NCI-H748 treated with DMSO at 0.1 percent for 48 hours (cell line): ENCODE measurements around the gene MAST3.

Source experiments
- DNase-seq: peaks from one replicate; lab custom pipeline; 2025; lab: John Stamatoyannopoulos, UW

Gene MAST3

DNA sequence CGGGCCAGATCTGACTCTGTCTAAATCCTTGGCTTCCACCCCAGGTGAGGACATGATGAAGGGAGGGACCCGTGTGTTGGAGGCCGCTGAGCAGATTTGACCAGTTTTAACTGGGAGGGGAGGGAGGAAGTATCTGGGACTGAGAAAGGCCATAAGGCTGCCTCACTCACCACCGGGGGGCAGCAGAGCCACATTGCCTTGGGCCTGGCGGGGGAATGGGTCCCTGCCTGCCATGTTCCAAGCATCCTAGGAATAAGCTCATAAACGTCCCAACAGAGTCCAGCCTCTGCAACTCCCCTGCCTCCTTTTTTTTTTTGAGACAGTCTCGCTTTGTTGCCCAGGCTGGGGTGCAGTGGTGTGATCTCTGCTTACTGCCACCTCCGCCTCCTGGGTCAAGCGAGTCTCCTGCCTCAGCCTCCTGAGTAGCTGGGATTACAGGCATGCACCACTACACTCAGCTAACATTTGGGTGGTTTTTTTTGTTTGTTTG, 15.5 kb downstream of the MAST3 start:
- DNase-seq = peak; percentile 33

DNA sequence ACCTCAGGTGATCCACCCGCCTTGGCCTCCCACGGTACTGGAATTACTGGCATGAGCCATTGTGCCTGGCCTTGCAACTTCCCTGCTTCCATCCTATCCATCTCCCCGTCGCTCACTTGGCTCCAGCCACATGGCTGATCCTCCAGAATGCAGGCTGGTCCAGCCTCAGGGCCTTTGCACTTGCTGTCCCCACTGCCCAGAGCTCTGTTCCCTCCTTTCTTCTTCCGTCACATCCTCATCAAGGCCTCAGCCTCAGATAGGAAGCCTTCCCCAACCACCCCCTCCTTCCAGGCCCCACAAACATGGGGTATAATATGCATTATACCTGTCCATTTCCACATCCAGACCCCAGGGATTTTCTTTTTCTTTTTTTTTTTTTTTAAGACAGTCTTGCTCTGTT, 16.2 kb downstream of the MAST3 start:
- no peak for DNase-seq

DNA sequence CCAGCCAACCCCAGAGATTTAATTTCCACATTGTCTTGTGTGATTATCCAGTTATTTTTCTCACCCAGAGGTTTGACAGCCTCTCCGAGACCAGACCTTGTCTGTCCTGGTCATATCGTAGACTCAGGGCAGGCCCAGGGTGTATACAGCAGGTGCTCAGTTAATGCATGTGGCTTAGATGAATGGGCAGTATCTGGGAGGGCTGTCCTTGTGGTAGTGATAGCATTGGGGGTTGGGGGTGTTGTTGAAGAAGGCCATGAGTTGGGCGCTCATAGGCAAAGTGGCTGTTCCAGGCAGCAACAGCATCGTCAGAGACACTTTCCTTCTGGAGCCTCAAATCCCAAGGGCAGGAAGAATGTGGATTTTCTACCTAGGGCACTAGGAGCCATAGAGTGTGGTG, 16.9 kb downstream of the MAST3 start:
- DNase-seq = no peak

DNA sequence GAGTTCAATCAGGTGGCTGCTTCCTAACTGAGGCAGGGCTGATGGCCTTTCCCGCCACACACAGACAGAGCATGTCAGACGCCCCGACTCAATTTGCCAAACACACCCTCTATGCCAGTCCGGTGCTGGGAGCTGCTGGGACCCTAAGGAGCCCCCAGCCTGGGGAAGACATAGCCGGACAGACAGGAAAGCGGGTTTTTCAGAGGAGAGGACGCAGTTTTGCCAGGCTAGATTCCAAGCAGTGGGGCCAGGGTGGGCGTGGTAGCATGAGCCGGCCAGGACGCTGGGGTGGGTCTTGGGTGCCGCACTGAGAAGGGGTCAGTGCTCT, 19.8 kb downstream of the MAST3 start:
- DNase-seq = no peak

DNA sequence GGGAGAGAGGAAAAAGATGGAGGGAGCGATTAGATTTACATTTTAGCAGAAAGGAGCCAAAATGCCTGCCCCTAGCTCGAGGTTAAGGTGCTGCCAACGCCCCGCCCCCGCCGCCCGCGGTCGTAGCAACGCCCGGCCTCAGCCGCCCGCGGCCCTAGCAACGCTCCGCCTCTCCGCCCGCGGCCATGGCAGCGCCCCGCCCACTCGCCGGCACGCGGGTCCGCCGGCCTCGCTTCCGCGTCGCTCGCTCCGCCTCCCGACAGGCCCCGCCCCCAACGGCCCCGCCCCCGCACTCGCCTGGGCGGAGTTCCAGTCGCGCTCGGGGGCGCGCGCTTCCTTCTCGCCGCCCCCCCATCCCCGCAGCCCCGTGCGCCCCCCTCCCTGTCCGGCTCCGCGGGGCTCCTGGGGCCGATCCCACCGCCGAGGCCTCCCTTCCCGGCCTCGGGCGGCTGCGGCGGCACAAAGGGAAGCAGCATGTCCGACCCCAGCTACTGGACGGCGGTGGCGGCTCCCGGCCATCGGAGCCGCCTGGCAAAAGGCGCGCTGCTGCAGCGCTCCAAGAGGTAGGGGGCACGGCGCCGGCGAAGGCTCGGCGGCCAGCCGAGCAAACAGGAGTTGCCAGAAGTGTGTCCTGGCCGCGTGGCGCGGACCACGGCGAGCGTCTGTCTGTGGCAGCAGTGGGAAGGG, 20.3 kb downstream of the MAST3 start:
- DNase-seq = peak; percentile 59

DNA sequence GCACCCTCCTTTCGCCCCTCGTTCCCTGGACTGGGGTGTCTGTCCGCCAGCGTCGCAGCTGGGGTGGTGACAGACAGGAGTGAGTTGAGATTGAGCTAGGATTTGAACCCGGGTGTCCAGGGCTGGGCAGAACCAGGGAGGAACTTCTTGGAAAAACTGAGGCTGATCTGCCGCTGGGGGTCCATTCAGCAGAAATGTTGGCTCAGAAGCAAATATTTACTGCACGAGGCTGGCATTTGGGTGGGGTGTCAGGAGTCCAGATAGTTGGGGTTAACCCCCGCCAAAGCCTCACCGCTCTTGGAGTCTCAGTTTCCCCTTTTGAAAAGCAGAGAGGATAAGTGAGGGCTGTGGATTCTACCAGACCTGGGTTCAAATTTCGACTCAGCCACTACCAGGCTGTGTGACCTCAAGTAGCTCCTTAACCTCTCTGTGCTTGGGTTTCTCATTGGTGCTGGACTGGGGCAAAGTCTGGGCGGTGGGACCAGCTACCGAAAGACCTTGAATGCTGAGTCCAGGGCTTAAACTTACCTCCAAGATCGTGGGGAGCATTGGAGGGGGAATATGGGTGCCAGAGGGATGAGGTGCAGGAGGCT, 20.9 kb downstream of the MAST3 start:
- no peak for DNase-seq

DNA sequence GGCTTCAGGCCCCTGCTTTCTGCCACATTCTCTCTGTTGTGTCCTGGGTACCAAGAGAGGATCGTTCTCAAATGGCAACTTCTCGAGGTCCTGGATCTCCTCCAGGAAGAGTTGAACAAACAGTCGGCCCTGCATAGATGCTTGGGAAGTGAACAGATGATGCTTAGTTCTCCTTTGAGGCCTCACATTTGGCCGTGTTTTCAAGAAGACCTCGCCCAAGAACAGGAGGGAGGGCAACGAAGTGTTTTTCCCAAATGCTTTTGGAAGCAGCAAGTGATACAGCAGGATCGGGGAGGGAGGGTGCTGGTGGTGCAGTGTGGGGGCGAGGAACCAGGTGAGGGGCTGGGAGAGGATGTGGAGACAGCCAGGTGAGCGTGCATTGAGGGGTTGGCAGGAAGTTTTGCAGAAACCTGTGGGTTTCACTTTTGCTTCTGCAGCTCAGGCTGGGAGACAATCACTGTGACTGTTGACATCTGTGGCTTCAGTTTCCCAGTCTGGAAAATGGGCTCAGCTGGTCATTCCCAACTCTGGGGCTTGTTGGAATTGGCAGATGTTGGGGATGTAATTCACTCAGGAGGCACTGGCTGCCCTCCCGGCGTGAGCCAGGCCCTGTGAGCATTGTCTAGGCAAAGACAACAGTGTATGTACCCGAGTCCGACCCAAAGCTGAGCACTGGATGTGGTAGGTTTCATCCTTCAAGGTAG, 21.6 kb downstream of the MAST3 start:
- no peak for DNase-seq

DNA sequence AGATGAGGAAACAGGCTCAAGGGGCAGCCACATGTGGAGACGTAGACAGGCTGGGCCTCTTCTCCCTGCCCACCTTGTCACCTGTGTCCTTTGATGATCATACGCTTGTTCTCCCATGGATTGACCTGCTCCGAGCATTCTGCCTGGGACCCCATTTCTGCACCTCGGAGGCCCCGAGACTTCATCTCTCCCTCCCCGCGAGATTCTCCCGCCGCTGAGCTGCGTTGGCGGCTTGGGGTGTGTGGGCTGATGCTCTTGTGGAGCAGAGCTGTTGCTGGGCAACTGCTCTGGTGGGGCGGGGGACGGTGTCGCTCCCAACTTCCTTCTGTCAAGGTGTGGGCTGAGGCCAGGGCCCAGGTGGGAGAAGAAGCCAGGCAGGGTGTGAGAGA, 22.1 kb downstream of the MAST3 start:
- no peak for DNase-seq

DNA sequence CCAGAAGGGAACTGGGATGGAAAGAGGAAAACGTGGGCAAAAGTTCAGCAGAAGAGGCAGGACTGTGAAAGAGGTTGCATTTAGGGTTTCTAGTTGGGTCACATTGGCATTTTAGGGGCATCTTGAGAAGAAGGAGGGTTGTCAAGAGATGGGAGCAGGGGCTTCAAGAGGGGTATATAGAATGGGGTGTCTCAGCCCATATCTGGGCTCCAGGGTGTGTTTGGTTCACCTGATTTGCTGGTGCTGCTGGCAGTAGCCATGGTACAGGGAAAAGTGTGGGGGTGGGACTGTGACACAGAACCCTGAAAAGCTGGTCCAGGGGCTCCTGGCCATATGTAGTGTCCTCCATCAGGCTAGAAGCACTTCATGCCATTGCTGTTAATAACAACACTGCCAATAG, 22.5 kb downstream of the MAST3 start:
- DNase-seq = no peak

DNA sequence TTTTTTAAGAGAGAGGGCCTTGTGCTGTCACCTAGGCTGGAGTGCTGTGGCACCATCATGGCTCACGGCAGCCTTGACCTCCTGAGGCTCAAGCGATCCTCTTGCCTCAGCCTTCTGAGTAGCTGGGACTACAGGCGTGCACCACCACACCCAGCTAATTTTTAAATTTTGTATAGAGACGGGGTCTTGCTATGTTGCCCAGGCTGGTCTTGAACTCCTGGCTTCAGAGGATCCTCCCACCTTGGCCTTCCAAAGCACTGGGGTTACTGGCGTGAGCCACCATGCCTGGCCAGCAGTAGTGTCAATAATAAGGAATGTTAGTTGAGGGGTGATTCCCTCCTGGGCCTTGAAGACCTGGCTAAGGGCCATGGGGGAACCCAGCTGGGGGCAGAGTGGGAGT, 23.6 kb downstream of the MAST3 start:
- DNase-seq = no peak

DNA sequence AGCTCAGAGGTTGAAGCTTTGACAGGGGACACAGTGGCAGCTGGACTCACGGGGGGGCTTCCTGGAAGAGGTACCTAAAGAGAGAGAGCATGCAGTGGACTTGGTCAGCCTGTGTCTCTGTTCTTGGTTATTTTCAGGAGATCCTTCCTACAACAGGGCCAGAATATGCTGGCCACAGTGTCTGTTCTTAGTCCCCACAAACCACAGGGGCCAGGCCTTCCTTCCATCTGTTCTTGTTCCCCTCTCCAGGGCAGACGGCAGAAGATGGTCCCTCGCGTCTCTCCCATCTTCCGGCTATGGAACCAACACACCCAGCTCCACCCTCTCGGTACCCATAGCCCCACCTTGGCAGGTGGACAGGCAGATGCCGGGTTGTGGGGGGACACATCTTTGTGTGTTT, 24.8 kb downstream of the MAST3 start:
- DNase-seq = no peak

DNA sequence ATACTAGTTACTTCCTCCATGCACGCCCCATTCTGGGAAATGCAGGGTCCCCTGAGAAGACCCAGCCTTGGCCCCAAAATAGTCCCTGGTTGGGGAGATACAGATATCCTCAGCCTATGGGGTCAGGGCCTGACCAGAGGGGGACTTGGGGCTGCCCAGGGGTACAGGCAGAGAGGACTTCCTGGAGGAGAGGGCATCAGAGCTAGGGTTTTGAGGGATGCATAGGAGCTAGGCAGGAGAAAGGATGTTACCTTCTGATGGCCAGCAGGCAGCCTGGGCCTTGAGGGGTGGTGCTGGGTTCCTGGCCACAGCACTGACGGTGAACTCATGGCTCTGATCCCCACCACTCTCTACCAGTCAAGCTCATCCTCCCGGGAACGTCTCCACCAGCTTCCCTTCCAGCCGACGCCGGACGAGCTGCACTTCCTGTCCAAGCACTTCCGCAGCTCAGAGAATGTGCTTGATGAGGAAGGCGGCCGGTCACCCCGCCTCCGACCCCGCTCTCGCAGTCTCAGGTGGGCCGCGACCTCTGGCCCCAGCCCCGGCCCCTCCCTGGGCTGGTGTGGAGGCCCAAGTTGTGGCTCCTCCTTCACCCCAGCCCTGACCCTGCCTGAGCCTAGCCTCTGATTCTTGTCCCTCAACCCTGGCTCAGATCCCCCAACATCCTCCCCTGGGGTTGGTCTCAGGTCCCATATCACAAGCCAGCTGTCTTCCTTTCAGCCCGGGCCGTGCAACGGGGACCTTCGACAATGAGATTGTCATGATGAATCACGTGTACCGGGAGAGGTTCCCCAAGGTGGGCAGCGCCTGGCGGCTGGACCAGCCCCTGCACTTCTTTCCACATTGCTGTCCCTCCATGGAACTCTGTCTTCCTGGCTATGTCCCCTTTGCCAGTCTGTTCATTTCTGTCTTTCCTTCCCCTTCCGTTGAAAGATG, 25.6 kb downstream of the MAST3 start:
- DNase-seq = no peak

DNA sequence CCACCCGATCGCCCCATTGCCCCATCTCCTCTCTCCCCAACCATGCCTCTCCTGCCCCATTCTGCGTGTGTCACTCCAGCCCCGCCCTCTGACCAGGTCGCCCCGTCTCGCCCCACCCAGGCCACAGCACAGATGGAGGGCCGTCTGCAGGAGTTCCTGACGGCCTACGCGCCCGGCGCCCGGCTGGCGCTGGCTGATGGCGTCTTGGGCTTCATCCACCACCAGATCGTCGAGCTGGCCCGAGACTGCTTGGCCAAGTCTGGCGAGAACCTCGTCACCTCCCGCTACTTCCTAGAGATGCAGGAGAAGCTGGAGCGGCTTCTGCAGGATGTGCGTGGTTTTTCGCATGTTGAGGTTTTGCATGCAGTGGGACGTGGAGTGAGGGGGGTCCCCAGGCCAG, 26.2 kb downstream of the MAST3 start:
- no peak for DNase-seq

DNA sequence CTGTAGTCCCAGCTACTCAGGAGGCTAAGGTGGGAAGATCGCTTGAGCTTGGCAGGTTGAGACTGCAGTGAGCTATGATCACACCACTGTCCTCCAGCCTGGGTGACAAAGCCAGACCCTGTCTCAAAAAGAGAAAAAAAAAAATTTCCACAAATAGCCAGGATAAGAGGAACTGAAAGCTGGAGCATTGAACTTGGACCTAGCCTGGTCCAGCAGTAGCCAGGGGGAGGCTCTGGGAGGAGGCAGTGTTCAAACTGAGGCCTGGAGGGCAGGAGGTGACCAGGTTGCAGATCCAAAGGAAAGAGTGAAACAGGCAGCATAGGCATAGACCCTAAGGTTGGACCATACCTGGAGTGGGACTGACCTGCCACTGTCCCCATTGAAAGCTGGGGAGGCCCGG, 28.5 kb downstream of the MAST3 start:
- no peak for DNase-seq

DNA sequence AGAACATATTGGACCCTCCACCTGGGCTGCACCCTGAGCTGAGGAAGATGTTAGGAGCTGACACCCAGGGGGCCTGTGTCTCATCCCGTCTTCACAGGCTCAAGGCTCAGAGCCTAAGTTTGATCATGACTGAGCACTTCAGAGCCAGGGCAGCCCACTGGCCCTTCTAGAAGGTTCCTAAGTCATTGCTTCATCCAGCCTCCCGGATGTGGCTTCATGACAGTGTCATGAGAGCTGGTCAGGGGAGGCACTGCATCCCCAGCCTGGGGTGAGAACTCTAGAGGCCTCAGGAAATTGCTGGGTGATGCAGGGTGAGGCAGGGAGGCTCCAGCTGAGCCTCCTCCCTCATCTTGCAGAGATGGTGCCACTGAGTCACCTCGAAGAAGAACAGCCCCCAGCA, 30.5 kb downstream of the MAST3 start:
- no peak for DNase-seq

DNA sequence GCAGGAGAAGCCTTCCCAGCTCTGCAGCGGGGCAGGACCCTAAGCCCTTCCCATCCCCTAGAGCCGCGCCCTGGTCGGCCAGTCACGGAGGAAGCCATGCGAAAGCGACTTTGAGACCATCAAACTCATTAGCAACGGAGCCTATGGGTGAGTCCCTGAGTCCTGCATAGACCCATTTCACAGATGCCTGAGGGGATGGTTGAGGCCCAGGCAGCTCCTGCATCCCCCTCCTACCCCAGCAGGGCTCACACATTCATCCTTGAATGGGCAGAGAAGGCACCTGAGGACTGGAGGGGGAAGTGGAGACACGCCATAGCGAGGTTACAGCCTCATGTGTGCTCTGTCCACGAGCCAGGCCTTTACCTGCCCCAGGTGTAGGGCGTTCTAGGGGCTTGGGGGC, 31.2 kb downstream of the MAST3 start:
- DNase-seq = no peak

DNA sequence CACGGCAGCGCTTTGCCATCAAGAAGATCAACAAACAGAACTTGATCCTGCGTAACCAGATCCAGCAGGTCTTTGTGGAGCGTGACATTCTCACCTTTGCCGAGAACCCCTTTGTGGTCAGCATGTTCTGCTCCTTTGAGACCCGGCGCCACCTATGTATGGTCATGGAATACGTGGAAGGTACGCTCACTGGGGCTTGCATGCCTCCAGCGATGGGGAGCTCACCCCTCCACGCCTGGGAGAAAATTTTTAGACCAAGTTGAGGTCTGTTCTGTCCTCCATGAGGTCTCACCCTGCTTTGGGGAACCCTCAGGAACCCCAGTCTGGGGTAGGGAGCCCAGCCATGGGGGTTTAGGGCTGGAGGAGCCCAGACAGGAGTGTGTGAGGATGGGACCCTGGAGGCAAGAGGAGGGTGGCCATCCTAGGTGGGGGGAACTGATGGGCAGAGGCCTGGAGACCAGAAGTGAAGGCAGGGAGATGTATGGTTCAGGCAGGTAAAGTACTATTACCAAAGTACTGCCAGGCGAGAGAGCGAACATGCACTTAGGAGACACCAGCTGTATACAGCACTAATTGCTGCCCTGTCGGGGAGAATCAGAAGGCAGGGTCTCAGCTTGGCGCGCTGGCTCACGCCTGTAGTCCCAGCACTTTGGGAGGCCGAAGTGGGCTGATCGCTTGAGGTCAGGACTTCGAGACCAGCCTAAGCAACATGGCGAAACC, 33.1 kb downstream of the MAST3 start:
- DNase-seq = no peak

DNA sequence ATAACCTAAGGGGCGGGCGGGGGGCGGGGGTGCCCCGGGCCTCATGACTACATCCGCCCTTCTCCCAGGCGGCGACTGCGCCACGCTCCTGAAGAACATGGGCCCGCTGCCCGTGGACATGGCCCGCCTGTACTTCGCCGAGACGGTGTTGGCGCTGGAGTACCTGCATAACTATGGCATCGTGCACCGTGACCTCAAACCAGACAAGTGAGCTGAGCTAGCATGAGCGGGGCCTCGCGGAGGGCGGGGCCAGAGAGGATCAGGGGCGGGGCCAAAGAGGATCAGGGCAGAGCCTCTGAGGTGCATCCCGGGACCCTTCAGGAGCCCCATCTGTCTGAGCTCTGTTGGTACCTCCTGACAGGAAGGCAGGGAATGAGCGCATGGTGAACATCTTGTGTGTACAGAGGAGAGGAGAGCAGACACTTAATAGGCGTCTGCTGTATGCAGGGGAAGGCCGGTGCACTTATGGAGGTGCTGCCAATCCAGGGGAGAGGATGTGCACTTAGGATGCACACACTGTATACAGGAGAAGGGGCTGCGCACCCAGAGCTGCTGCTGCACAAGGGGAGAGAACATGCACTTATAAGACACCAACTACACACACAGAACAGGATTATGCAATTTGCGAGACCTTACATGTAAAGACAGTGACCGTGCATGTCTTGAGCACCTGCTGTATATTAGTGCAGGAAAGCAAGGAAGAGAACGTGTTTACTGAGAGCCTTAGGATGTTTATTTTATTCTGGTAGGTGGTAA, 34.4 kb downstream of the MAST3 start:
- no peak for DNase-seq

DNA sequence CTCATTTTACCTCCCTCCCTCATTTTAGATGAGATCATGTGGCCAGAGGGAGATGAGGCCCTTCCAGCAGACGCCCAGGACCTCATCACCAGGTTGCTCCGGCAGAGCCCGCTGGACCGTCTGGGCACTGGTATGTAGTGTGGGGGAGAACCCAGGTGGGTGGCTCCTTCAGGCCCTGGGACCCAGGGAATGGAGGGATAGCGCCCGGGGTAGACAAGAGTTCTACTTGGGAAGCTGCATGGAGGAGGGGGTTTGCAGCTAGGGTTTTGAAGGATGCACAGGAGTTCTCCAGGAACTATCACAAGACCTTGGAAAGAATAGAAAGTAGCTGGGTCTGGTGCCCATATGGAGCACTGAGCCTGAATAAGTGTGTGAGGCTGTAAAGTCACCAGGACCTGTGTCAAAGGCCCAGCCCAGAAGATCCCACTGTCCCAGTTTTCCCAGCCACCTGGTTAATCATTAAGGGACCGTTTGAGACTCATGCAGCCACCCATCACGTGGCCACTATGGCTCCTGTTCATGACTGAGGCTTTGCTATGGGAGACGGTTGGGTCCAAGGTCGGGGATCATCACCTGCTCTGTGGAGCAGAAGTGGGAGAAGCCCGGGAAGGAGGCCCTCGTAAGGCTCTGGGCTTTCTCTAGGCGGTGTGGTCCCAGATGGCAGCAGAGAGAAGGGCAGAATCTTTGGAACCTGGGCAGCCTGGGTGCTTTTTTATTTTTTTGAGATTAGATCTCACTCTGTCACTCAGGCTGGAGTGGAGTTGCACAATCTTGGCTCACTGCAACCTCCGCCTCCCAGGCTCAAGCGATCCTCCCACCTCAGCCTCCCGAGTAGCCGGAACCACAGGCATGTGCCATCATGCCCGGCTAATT, 38.4 kb downstream of the MAST3 start:
- DNase-seq = no peak

DNA sequence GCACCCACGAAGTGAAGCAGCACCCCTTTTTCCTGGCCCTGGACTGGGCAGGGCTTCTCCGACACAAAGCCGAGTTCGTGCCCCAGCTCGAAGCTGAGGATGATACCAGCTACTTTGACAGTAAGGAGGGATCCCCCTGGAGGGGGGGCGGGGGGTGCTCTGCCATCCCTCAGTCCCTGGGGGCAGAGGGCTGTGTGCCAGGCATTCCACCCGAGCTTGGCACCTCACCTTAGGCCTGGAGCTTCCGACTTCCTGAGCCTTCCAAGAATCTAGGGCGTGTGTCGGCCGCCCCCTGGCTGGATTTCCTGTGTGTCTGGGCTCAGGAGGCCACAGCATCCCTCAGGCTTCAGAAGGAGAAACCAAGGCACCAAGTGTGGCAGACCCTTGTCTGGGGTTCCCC, 39.7 kb downstream of the MAST3 start:
- no peak for DNase-seq
